Left forelimb (tissue), 1 donor: ENCODE results near the gene PLPPR5.
"Not testable (repeated sequence)": the region's sequence is repeated elsewhere in the genome, so short reads cannot be mapped to it uniquely, and the experiment has no call there.

Experiments used
- DNase-seq: peaks from one replicate; pipeline ENCODE4 v3.0.0-alpha.2; 2018; ENCODE audit warnings: low spot score

Gene PLPPR5

GRCh38 chr1:98914547-98914946 is 90.1 kb downstream of the PLPPR5 start:
- no peak for DNase-seq

- DNase-seq, result no peak
Measured at GRCh38 chr1:98910827-98911226, 93.8 kb downstream of the PLPPR5 start.

GRCh38 chr1:98908980-98909379 is 95.7 kb downstream of the PLPPR5 start:
- no peak for DNase-seq

GRCh38 chr1:98906809-98907208 is 97.9 kb downstream of the PLPPR5 start:
- no peak for DNase-seq

DNA sequence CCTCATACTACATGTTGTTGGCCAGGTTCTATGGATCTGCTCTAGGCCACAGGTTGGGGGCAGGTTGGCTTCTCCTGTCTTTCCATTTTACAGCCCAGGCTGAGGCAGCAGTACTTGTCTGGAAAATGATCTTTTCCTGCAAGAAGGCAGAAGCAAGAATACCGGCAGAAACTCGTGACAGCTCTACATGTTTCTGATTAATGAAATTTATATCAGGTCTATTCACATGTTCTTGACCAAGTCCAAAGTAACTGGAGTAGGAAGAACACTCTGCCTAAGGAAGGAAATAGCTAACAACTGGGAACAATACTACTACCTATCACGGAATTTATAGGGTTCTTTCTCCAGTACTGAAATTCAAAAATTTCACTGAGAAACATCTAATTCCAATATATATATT is 98.3 kb downstream of the PLPPR5 start:
- DNase-seq, result no peak

GRCh38 chr1:98904684-98905083 is 100.0 kb downstream of the PLPPR5 start:
- no peak for DNase-seq

DNA sequence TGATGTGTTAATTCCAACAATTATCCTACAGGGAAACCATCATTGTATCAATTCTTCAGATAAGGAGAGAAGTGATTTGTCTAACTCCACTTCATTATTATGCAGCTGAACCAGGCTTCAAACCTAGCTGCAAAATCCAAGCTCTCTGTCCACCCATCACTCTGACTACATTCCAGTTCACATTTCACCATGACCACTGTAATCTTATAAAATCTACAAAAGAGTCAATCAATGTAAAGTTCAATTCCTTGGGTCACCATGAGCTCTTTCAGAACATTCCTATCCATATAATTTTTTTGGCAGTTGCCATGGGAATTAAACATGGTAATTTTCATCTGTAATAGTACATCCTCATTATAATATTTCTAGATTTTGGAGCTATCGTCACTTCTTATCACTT is 100.9 kb downstream of the PLPPR5 start:
- no peak for DNase-seq

DNA sequence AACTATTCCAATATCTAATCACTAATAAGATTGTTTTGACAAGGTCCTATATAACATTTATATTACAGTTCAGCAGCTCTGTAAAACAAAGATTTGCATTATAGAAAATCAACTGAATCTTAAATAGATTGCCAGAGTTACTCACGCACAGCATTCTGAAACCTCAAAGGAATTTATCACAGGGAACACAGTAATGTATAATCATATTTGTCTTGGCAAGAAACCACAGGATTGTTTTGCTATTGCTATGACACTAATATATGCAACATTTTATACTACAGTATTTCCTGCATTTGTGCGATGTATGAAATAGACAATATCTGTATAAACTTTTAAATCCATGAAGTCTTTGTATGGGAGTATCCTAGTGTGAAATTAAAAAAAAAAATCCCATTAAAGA is 101.4 kb downstream of the PLPPR5 start:
- no peak for DNase-seq

- no peak for DNase-seq
Measured at GRCh38 chr1:98898940-98899339, 105.7 kb downstream of the PLPPR5 start.

- DNase-seq, result no peak
Measured at GRCh38 chr1:98897479-98897878, 107.2 kb downstream of the PLPPR5 start.

DNA sequence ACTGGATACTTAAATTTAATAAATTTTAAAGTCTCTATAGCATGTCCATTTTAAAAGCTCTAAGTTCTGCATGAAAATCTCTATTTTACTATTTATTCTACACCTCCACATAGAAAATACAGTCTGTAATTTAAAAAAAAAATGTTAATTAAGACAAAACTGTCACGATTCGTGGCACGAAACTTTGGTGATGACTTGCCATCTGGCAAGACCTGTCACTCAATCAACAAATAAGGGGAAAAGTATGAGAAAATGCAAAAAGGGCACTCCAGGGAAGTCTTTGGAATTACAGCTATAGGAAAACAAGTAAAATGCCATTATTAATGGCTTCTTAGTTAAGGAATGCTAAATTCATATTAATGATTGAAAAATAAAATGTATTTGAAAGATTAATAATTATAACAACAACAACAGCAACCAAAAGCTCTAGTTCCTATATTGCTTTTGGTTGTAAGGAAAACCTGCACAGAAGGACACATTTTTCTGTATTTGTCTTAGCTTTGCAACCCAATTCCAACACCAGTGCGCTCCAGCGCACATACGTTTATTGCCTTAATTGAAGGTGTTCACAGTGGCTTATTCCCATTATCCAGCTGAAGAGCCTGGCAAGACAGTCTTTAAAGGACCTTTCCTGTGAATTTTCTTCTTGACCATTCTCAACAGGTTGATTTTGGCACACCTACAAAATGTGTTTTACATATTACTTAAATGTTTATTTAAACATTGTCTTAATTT is 107.8 kb downstream of the PLPPR5 start:
- DNase-seq, result no peak

DNA sequence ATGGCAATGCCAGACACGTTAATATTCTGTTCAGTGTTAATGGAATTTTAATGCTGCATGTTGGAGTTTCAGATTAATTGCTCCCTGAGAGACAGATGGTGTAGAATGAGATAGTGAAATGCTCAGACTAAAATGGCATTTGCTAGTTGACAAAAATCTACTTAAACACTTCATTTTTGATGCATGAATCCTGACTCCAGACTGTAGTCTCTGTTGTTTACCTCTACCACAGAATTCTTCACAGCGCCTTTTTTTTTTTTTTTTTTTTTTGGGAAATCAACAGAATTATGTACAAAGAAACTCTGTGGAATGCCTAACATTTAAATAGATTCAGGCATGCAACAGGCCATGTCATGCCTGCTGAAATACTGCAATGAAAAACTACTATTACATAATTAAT is 111.3 kb downstream of the PLPPR5 start:
- DNase-seq, result no peak

DNA sequence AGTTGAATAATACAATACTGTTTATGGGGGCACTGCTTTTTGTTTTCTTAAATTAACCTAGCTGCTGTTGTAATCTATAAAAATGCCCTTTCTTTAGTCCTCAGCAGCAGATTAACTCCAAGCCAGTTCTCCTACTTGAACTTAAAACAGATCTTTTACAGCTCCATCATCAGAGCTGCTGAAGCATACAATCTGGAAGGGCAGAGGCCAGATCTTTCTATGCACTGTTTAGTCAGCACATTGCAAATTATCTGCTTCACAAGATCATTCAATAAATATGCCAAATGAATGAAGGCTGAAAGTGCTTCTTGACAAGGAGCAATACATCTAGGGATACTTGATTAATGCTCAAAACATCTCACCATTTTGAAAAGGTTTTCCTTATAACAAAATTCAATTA is 115.8 kb downstream of the PLPPR5 start:
- no peak for DNase-seq

DNA sequence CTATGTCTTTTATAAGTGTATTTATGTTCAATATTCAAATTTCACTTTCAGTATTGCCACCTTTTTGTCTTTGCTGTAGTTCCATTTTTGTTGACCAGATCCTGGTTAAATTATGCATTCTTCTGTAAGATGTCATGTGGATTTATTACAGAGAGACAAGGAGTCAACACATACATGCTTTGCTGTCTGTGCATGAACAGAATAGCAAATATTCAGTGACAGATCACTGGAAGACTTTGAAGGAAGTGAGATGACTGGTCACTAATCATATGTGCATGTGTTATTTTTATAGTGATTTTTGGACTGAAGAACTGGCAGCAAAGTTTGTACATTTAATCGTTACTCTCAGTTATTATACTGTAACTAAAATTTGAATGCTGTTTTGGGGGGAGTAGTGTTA is 117.2 kb downstream of the PLPPR5 start:
- DNase-seq, result no peak

GRCh38 chr1:98884864-98885263 is 119.8 kb downstream of the PLPPR5 start:
- DNase-seq, result no peak

GRCh38 chr1:98881901-98882300 is 122.8 kb downstream of the PLPPR5 start:
- DNase-seq, result no peak

- DNase-seq, result not testable (repeated sequence)
Measured at GRCh38 chr1:98881234-98881633, 123.4 kb downstream of the PLPPR5 start.

GRCh38 chr1:98874828-98875227 is 129.8 kb downstream of the PLPPR5 start:
- DNase-seq, result no peak

- no peak for DNase-seq
Measured at GRCh38 chr1:98870959-98871903, 133.4 kb downstream of the PLPPR5 start.

GRCh38 chr1:98865796-98866195 is 138.9 kb downstream of the PLPPR5 start:
- DNase-seq, result no peak

DNA sequence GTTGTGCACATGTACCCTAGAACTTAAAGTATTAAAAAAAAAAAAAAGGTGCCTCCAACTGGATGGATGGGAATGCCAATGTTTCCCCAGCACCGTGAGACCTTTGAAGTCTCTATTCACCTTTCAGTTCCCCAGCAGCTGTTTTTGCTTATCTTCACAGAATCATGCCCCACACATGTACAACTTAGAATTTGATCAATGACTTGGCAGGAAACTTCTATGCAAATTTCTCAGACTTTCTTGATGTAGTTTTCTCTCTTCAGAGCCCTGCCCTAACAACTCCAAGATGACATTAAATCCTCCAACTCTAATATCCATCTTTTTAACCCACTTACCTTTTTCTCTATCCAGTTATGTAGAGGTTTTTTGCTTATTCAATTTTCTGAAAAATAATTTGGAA is 144.3 kb downstream of the PLPPR5 start:
- no peak for DNase-seq

GRCh38 chr1:98854137-98854536 is 150.5 kb downstream of the PLPPR5 start:
- no peak for DNase-seq

DNA sequence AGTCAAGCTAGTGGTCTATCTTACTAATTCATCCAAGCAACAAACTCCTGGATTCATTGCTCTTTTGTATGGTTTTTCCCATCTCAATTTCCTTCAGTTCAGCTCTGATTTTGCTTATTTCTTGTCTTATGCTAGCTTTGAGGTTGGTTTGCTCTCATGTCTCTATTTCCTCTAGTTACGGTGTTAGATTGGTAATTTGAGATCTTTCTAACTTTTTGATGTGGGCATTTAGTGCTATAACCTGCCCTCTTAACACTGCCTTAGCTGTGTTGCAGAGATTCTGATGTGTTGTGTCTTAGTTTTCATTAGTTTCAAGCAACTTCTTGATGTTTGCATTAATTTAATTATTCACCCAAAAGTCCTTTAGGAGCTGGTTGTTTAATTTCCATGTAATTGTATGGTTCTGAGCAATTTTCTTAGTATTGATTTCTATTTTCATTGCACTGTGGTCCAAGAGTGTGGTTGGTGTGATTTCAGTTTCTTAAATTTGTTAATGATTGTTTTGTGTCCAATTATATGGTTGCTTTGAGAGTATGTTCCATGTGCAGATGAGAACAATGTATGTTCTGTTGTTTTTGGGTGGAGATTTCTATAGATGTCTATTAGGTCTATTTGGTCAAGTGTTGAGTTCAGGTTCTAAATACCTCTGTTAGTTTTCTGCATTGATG is 154.6 kb downstream of the PLPPR5 start:
- DNase-seq, result no peak
